ENCODE measurements around the gene SYCE1.
"Not testable (repeated sequence)": the region's sequence is repeated elsewhere in the genome, so short reads cannot be mapped to it uniquely, and the experiment has no call there.

GRCh38 chr10:133572055-133572454 is 6.7 kb upstream of the SYCE1 start:
- TF ChIP-seq CTCF (IDR thresholded peaks at IDR 0.05); POLR2AphosphoS5 (IDR thresholded peaks at IDR 0.05; ENCODE audit: low read depth, low read length); SIN3A (IDR thresholded peaks at IDR 0.05; ENCODE audit: borderline replicate concordance, insufficient read depth, low read depth, low read length); TCF7L2 (IDR thresholded peaks at IDR 0.05; ENCODE audit: low read depth, low read length): not testable (repeated sequence)
- TF ChIP-seq, protein P1, sequence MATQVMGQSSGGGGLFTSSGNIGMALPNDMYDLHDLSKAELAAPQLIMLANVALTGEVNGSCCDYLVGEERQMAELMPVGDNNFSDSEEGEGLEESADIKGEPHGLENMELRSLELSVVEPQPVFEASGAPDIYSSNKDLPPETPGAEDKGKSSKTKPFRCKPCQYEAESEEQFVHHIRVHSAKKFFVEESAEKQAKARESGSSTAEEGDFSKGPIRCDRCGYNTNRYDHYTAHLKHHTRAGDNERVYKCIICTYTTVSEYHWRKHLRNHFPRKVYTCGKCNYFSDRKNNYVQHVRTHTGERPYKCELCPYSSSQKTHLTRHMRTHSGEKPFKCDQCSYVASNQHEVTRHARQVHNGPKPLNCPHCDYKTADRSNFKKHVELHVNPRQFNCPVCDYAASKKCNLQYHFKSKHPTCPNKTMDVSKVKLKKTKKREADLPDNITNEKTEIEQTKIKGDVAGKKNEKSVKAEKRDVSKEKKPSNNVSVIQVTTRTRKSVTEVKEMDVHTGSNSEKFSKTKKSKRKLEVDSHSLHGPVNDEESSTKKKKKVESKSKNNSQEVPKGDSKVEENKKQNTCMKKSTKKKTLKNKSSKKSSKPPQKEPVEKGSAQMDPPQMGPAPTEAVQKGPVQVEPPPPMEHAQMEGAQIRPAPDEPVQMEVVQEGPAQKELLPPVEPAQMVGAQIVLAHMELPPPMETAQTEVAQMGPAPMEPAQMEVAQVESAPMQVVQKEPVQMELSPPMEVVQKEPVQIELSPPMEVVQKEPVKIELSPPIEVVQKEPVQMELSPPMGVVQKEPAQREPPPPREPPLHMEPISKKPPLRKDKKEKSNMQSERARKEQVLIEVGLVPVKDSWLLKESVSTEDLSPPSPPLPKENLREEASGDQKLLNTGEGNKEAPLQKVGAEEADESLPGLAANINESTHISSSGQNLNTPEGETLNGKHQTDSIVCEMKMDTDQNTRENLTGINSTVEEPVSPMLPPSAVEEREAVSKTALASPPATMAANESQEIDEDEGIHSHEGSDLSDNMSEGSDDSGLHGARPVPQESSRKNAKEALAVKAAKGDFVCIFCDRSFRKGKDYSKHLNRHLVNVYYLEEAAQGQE (IDR thresholded peaks at IDR 0.05; ENCODE audit: insufficient read depth in 1 of 2, low read depth in 2 of 2, low read length in 1 of 2) = not testable (repeated sequence)

All from Panc1 (cell line).